GOT3 (cell line): ENCODE results near the gene PSTPIP1.
"Not testable (repeated sequence)": the region's sequence is repeated elsewhere in the genome, so short reads cannot be mapped to it uniquely, and the experiment has no call there.

Experiments used
- DNase-seq: peaks from one replicate; lab custom pipeline; 2025; ENCODE audit warnings: mixed read lengths; lab: John Stamatoyannopoulos, UW

Gene PSTPIP1

GRCh38 chr15:76994971-76995945 is at the start of gene PSTPIP1:
Gene PSTPIP1, plus strand, starts transcription at chr15:76995126. Its CDS starts 448 bp downstream, at chr15:76995574.
- DNase-seq: no peak

- DNase-seq: no peak
These were observed 49.3 kb upstream of the PSTPIP1 start for GRCh38 chr15:76945494-76946093.

- no peak for DNase-seq
These were observed 47.5 kb upstream of the PSTPIP1 start for GRCh38 chr15:76947454-76947853.

- DNase-seq: no peak
These were observed 43.7 kb upstream of the PSTPIP1 start for GRCh38 chr15:76951220-76951619.

- no peak for DNase-seq
These were observed 41.0 kb upstream of the PSTPIP1 start for GRCh38 chr15:76953913-76954312.

GRCh38 chr15:76954744-76955143 is 40.2 kb upstream of the PSTPIP1 start:
- DNase-seq: no peak

- no peak for DNase-seq
These were observed 33.5 kb upstream of the PSTPIP1 start for GRCh38 chr15:76961268-76962011.

GRCh38 chr15:76962337-76963013 is 32.5 kb upstream of the PSTPIP1 start:
- DNase-seq: no peak

- no peak for DNase-seq
These were observed 31.3 kb upstream of the PSTPIP1 start for GRCh38 chr15:76963596-76963995.

GRCh38 chr15:76964157-76964556 is 30.8 kb upstream of the PSTPIP1 start:
- no peak for DNase-seq

- not testable (repeated sequence) for DNase-seq
These were observed 28.9 kb upstream of the PSTPIP1 start for GRCh38 chr15:76966051-76966450.

- no peak for DNase-seq
These were observed 27.9 kb upstream of the PSTPIP1 start for GRCh38 chr15:76967067-76967466.

- DNase-seq: no peak
These were observed 26.6 kb upstream of the PSTPIP1 start for GRCh38 chr15:76968306-76968705.

GRCh38 chr15:76972389-76973361 is 22.3 kb upstream of the PSTPIP1 start:
- DNase-seq: no peak

GRCh38 chr15:76973362-76973743 is 21.6 kb upstream of the PSTPIP1 start:
- DNase-seq: no peak

GRCh38 chr15:76973906-76974305 is 21.0 kb upstream of the PSTPIP1 start:
- DNase-seq: no peak

- DNase-seq: no peak
These were observed 20.4 kb upstream of the PSTPIP1 start for GRCh38 chr15:76974456-76975036.

- DNase-seq: no peak
These were observed 18.8 kb upstream of the PSTPIP1 start for GRCh38 chr15:76976141-76976540.

GRCh38 chr15:76976572-76977270 is 18.2 kb upstream of the PSTPIP1 start:
- DNase-seq: no peak
